NCI-H82 (cell line): ENCODE measurements around the gene AP2M1.

ENCODE experiments used
- DNase-seq: peaks from one replicate; lab custom pipeline; 2025; lab: John Stamatoyannopoulos, UW

The AP2M1 gene

DNA sequence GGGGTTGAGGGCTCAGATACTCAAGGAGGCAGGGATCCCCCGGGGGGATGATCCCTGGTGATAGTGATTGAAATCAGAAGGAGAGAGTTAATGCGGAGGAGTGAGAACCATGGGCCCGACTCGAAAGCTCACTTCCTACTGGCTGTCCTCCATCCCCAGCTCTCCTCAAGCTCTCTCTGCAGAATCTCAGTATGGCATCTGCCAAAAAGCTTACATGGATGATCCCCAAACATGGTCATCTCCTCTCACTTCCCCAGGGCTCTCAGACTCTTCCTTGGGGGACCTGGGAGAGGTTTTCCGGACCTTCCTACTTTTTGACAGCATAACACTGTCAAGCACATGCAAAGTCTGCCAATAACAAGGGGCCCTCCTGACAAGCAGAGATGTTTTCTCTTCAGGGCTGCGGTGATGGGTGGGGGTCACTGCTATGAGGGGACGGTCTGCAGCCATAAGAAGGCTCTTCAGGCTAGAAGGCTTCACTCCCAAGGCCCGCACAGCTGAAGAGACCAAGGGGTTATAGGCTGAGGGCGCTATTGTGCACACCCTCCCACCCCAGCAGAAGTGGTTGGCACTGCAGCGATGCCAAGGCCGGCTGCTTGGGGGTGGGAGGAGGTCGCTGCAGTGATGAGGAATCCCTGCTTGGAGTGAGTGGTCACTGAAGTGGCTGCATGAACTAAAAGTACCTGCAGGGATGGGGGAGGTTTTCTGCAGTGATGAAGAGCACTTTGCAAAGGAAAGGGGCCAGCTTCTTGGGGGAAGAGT, 53.9 kb downstream of the AP2M1 start:
- DNase-seq: peak; percentile 28

DNA sequence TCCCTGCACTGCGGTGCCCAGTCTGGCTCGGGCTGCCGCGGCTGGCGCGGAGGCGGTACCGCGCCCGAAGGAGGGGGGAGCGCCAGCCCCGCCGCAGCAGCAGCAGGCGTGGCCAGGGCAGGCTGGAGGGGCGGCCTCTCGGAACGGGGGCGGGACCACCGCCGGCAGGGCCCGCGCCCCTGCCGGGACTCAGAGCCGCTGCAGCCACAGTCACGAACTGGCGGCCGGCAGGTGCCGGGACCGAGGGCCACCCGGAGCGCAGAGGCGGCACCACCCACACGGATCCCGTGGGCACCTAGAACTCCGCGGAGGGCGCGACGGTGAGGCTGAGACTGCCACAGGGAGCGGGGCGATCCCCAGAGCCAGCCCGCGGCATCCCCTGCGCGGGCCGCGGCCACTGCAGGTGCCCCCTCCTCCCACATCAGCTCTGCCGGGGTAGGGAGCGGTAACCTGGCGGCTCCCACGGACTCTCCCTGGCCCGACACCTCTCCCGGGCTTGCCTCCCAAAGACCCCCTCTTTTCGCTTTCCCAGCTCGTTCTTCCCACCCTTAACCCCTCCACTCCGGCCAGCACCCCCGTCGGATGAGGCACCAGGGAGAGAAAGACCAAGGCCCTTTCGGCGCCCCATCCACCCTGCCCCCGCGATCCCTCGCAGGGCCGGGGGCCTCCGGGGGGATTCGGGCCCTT, 54.9 kb downstream of the AP2M1 start, which contains the start of gene VWA5B2:
TSS of gene VWA5B2 (plus strand) at position 192 of the 687 bp plus-strand sequence. CDS start 944 bp downstream, outside the sequence.
- peak; percentile 92 for DNase-seq

DNA sequence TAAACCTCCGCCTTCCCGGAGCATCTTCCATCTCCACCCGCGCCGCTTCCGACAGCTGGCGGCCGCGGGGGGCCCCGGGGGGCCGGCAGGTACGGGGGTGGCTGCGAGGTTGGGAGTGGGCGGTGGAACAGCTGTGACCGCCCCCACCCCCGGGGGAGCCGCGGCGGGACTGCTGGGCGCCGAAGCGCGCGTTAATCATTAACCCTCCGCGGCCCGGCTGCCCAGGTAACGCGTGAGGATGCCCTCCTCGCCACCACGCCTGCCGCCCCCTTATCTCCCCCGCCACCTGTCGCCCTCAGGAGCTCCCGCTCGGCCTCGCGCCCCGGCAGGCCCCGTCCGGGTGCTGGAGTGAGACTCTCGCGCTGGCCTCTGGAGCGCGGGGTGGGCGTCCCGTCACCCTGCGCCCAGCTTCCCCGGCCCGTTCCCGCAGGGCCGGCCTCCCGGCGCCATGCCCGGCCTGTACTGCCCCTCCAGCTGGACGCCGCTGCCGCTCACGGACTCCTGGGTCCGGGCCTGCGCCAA, 55.5 kb downstream of the AP2M1 start:
- peak; percentile 53 for DNase-seq

DNA sequence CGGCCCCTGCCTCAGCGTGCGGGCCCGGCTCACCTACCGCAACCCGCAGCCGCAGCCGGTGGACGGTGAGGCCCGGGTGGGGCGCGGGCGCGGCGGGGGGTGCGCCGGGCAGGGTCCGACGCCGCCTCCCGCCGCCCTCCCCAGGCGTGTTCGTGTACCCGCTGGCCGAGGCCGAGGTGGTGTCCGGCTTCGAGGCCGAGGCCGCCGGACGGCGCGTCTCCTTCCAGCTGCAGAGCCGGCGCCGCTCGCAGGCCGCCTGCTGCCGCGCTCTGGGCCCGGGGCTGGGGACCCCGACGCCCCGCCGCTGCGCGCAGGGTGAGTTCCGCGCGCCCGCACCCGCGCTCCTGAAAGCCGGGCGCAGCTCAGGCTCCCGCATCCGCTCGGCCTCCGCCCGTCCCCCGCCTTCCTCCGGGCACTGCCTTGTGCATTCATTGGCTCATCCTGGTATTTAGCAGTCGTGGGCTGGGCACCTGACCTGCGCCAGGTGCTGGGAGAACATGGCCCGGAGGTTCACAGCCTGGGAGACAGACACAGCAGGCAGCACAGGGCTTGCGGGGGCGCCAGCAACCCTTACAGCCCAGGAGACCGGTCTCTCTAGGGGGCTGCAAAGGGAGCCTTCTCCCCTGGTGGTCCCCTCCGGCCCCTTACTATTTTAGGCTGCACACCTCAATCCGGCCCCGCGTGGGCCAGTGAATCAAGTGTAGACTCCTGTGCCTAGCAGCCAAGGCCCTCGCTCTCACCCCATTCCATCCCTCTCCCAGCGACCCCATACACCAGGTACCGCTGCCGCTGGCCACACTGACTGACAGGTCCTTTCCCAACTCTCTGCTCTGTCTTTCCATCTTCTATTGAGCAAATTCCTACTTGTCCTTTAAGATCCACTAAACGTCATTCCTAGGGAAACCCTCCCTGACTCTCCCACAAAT, 56.2 kb downstream of the AP2M1 start:
- DNase-seq: no peak

DNA sequence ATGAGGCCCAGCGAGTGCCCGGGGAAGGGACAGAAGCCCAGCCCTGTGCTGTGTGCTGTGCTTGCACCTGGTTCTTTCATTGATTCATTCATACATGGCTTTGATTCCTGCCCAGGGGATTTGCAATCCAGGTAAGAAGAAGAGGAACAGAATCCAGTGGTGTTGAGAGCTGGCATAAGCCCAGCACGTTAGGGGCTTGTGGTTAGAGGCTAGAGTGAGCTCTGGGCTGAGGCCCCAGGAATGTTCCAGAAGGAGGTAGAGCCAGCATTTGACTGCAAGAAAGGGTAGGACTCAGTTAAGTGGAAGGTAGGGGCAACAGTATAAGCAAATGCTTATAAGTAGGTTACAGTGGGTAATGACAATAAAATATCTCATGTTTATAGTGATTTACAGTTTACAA, 57.0 kb downstream of the AP2M1 start:
- DNase-seq: no peak

DNA sequence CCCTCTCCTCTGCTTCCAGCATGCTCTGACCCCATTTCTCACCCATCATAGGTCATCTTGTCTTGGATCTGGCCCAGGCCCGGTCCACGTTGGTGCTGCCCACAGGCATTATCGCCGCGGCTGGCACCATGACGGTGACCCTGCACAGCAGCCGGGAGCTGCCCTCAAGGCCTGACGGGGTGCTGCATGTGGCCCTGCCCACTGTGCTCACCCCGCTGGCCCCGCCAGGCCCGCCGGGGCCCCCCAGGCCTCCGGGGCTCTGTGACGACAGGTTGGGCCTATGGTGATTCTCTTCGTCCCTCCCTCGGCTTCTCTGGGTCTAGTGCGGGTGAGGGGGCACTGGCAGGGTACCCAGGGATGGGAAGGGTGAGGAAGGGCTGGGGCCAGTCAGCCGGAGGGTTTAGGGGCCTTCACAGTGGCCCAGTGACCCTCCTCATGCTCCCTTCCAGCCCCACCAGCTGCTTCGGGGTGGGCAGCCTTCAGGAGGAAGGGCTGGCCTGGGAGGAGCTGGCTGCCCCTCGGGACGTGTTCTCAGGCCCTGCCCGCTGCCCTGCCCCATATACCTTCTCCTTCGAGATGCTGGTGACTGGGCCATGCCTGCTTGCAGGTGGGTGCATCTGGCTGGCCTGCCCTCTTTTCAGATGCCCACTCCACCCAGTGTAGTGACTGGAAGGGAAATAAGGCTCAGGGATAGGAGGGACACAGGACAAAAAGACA, 58.6 kb downstream of the AP2M1 start:
- no peak for DNase-seq
